CD4-positive, alpha-beta T cell treated with Interleukin-17A for 1 hour (primary cell): Measurements from ENCODE around the gene MCF2L.

Experiments used
- DNase-seq: peaks from one replicate; pipeline ENCODE4 v3.0.0-alpha.2; 2020

Gene MCF2L

GRCh38 chr13:113033054-113033850 lies 64.2 kb downstream of the MCF2L start:
- no peak for DNase-seq

- DNase-seq, result no peak
Observed at GRCh38 chr13:113034451-113035212, 65.6 kb downstream of the MCF2L start.

GRCh38 chr13:113035213-113035800 lies 66.3 kb downstream of the MCF2L start:
- DNase-seq, result no peak

GRCh38 chr13:113036401-113036800 lies 67.4 kb downstream of the MCF2L start:
- no peak for DNase-seq

GRCh38 chr13:113040031-113040430 lies 71.0 kb downstream of the MCF2L start:
- DNase-seq, result no peak

GRCh38 chr13:113040597-113041292 lies 71.7 kb downstream of the MCF2L start:
- no peak for DNase-seq

- no peak for DNase-seq
Observed at GRCh38 chr13:113041293-113041690, 72.3 kb downstream of the MCF2L start.

GRCh38 chr13:113041896-113042295 lies 72.9 kb downstream of the MCF2L start:
- DNase-seq, result no peak

- DNase-seq, result no peak
Observed at GRCh38 chr13:113042456-113042855, 73.4 kb downstream of the MCF2L start.

GRCh38 chr13:113043001-113043630 lies 74.1 kb downstream of the MCF2L start:
- DNase-seq, result no peak

GRCh38 chr13:113043931-113044330 lies 74.9 kb downstream of the MCF2L start:
- DNase-seq, result no peak

- DNase-seq, result no peak
Observed at GRCh38 chr13:113044391-113045114, 75.5 kb downstream of the MCF2L start.

- no peak for DNase-seq
Observed at GRCh38 chr13:113045251-113046127, 76.5 kb downstream of the MCF2L start.

- no peak for DNase-seq
Observed at GRCh38 chr13:113046128-113046882, 77.3 kb downstream of the MCF2L start.

GRCh38 chr13:113046883-113047244 lies 77.8 kb downstream of the MCF2L start:
- DNase-seq, result no peak

GRCh38 chr13:113047587-113047986 lies 78.6 kb downstream of the MCF2L start:
- DNase-seq, result no peak

GRCh38 chr13:113048766-113049165 lies 79.8 kb downstream of the MCF2L start:
- no peak for DNase-seq

GRCh38 chr13:113049521-113049941 lies 80.5 kb downstream of the MCF2L start:
- no peak for DNase-seq

- DNase-seq, result no peak
Observed at GRCh38 chr13:113049981-113050380, 81.0 kb downstream of the MCF2L start.

- no peak for DNase-seq
Observed at GRCh38 chr13:113050734-113051431, 81.9 kb downstream of the MCF2L start.
